H9 (cell line): ENCODE results near the gene MAP7. TPM values are rescaled to one million over a fixed set of nuclear protein-coding genes. Genes with fewer than 3 reads are reported as not detected.
"Not testable (repeated sequence)": the region's sequence is repeated elsewhere in the genome, so short reads cannot be mapped to it uniquely, and the experiment has no call there.

Experiments
- DNase-seq: peaks from one replicate; pipeline ENCODE4 v3.0.0-alpha.2; 2017
- H2AFZ ChIP-seq: one replicate; pipeline ENCODE4 v1.6.1; 2013; ENCODE audit warnings: mild to moderate bottlenecking, low read length, control low read depth, moderate library complexity
- H2AK5ac ChIP-seq: 2 replicates; pipeline ENCODE4 v1.6.1; 2013; ENCODE audit warnings: low read length, control low read depth, mixed read lengths; ENCODE audit not compliant: insufficient read length
- H2BK120ac ChIP-seq: one replicate; pipeline ENCODE4 v1.6.1; 2013; ENCODE audit warnings: low read depth, mild to moderate bottlenecking, low read length, control low read depth, inconsistent platforms; ENCODE audit not compliant: poor library complexity, severe bottlenecking
- H2BK12ac ChIP-seq: 2 replicates; pipeline ENCODE4 v1.6.1; 2013; ENCODE audit warnings: low read length, control low read depth, mixed read lengths, low read depth; ENCODE audit not compliant: insufficient read length
- H2BK15ac ChIP-seq: 2 replicates; pipeline ENCODE4 v1.6.1; 2013; ENCODE audit warnings: low read depth, low read length, control low read depth
- H2BK20ac ChIP-seq: one replicate; pipeline ENCODE4 v1.6.1; 2013; ENCODE audit warnings: low read depth, mild to moderate bottlenecking, low read length, control low read depth, inconsistent platforms; ENCODE audit not compliant: poor library complexity, severe bottlenecking
- H2BK5ac ChIP-seq: 2 replicates; pipeline ENCODE4 v1.6.1; 2013; ENCODE audit warnings: low read length, control low read depth, mixed read lengths; ENCODE audit not compliant: insufficient read length
- H3K14ac ChIP-seq: 2 replicates; pipeline ENCODE4 v1.6.1; 2013; ENCODE audit warnings: low read length, control low read depth; ENCODE audit not compliant: insufficient read depth
- H3K18ac ChIP-seq: 2 replicates; pipeline ENCODE4 v1.6.1; 2013; ENCODE audit warnings: low read depth, mild to moderate bottlenecking, mixed read lengths, low read length, control low read depth; ENCODE audit not compliant: insufficient read length
- H3K23ac ChIP-seq: 2 replicates; pipeline ENCODE4 v1.6.1; 2013; ENCODE audit warnings: low read length, control low read depth, mixed read lengths, low read depth; ENCODE audit not compliant: insufficient read length
- H3K23me2 ChIP-seq: 2 replicates; pipeline ENCODE4 v1.6.1; 2013; ENCODE audit warnings: low read depth, mild to moderate bottlenecking, mixed read lengths, low read length, control low read depth; ENCODE audit not compliant: insufficient read length, poor library complexity, severe bottlenecking
- H3K27ac ChIP-seq: 2 replicates; pipeline ENCODE4 v1.5.1; 2013; ENCODE audit warnings: low read length, control low read depth, mixed read lengths, low read depth; ENCODE audit not compliant: insufficient read length
- H3K27me3 ChIP-seq: 2 replicates; pipeline ENCODE4 v1.6.1; 2013; ENCODE audit warnings: low read length, control low read depth, inconsistent platforms; ENCODE audit not compliant: insufficient read depth
- H3K4ac ChIP-seq: 2 replicates; pipeline ENCODE4 v1.6.1; 2013; ENCODE audit warnings: low read depth, mild to moderate bottlenecking, control low read depth, inconsistent platforms, low read length, moderate library complexity
- H3K4me1 ChIP-seq: 2 replicates; pipeline ENCODE4 v1.6.1; 2013; ENCODE audit warnings: low read length, control low read depth, inconsistent platforms; ENCODE audit not compliant: insufficient read depth
- H3K4me2 ChIP-seq: 2 replicates; pipeline ENCODE4 v1.6.1; 2013; ENCODE audit warnings: low read length, control low read depth, mixed read lengths; ENCODE audit not compliant: insufficient read length, insufficient read depth
- H3K56ac ChIP-seq: 2 replicates; pipeline ENCODE4 v1.6.1; 2013; ENCODE audit warnings: low read depth, mild to moderate bottlenecking, mixed read lengths, low read length, control low read depth; ENCODE audit not compliant: insufficient read length
- H3K79me1 ChIP-seq: 2 replicates; pipeline ENCODE4 v1.6.1; 2013; ENCODE audit warnings: low read depth, mild to moderate bottlenecking, moderate library complexity, low read length, control low read depth, inconsistent platforms; ENCODE audit not compliant: insufficient read depth, poor library complexity, severe bottlenecking
- H3K79me2 ChIP-seq: 2 replicates; pipeline ENCODE4 v1.6.1; 2013; ENCODE audit warnings: low read length, control low read depth, inconsistent platforms; ENCODE audit not compliant: insufficient read depth
- H3K9ac ChIP-seq: 2 replicates; pipeline ENCODE4 v1.6.1; 2013; ENCODE audit warnings: low read length, control low read depth, mixed read lengths; ENCODE audit not compliant: insufficient read length; ENCODE audit errors: extremely low read depth
- H3K9me3 ChIP-seq: one replicate; pipeline ENCODE4 v1.6.1; 2013; ENCODE audit warnings: low read depth, low read length, inconsistent platforms; ENCODE audit not compliant: control insufficient read depth
- H3T11ph ChIP-seq: one replicate; pipeline ENCODE4 v1.6.1; 2013; ENCODE audit warnings: mild to moderate bottlenecking, low read length, control low read depth, inconsistent platforms
- H4K20me1 ChIP-seq: one replicate; pipeline ENCODE4 v1.6.1; 2013; ENCODE audit not compliant: control insufficient read depth, insufficient read length, insufficient read depth
- H4K5ac ChIP-seq: 2 replicates; pipeline ENCODE4 v1.6.1; 2013; ENCODE audit warnings: low read depth, mild to moderate bottlenecking, mixed read lengths, low read length, control low read depth; ENCODE audit not compliant: insufficient read length
- H4K8ac ChIP-seq: replicated peaks from 2 replicates; pipeline ENCODE4 v1.6.1; 2013; ENCODE audit warnings: low read length, control low read depth, mixed read lengths, low read depth; ENCODE audit not compliant: insufficient read length
- H4K91ac ChIP-seq: 2 replicates; pipeline ENCODE4 v1.6.1; 2013; ENCODE audit warnings: low read depth, mild to moderate bottlenecking, moderate library complexity, mixed read lengths, low read length, control low read depth; ENCODE audit not compliant: insufficient read length
- H3K27ac Mint-ChIP-seq, 3 experiments: 2 replicates in 2 of 3; 3 replicates in 1 of 3; pipeline ENCODE4 v1.8.0; 2020 to 2021; ENCODE audit warnings: mixed read lengths in 3 of 3, mild to moderate bottlenecking in 1 of 3, moderate library complexity in 1 of 3
- H3K27me3 Mint-ChIP-seq: 2 replicates; pipeline ENCODE4 v1.8.0; 2021; ENCODE audit warnings: low read depth, mild to moderate bottlenecking, moderate library complexity, mixed read lengths
- H3K36me3 Mint-ChIP-seq, 3 experiments: 2 replicates in 2 of 3; 3 replicates in 1 of 3; pipeline ENCODE4 v1.8.0; 2020 to 2021; ENCODE audit warnings: low read depth in 3 of 3, mixed read lengths in 3 of 3; ENCODE audit not compliant: insufficient read depth in 1 of 3
- H3K4me1 Mint-ChIP-seq, 2 experiments: 2 replicates each; pipeline ENCODE4 v1.8.0; 2020; ENCODE audit warnings: mixed read lengths in 2 of 2
- H3K4me3 Mint-ChIP-seq, 2 experiments: 2 replicates in 1 of 2; 3 replicates in 1 of 2; pipeline ENCODE4 v1.8.0; 2020 to 2021; ENCODE audit warnings: mild to moderate bottlenecking in 2 of 2, mixed read lengths in 2 of 2, moderate library complexity in 1 of 2
- H3K9me3 Mint-ChIP-seq, 2 experiments: 2 replicates in 1 of 2; 3 replicates in 1 of 2; pipeline ENCODE4 v1.8.0; 2020; ENCODE audit warnings: mild to moderate bottlenecking in 2 of 2, mixed read lengths in 2 of 2, moderate library complexity in 1 of 2
- CTCF ChIP-seq: fragments of 200-600 bp; sonication (generic); conservative IDR thresholded peaks from 3 replicates; pipeline ENCODE4 v1.8.0; 2021; ENCODE audit warnings: antibody characterized with exemption, mild to moderate bottlenecking
- WGBS: extraction: QIAGEN DNeasy Blood & Tissue Kit; methylation state at CpG from one replicate; pipeline ENCODE4 v1.1.7; 2013; ENCODE audit warnings: missing lambda C conversion rate, low lambda C conversion rate, mixed read lengths; ENCODE audit not compliant: insufficient read length; ENCODE audit errors: extremely low coverage; 5-methylcytosine and 5-hydroxymethylcytosine counted together
- total RNA-seq: library from RNA; stranded (reverse); gene quantifications from 2 replicates; pipeline ENCODE4 v1.2.1, GENCODE V29; 2021

MAP7 gene
- total RNA-seq, 1 experiment from 2014 or later = 51.1 TPM

GRCh38 chr6:136309171-136309570 lies 241.1 kb downstream of the MAP7 start:
- Histone ChIP-seq H2BK5ac (no peak overlapping the region), H2AK5ac (no peak overlapping the region), H3K79me1 (no peaks in the 10 kb centered on the region), H2BK120ac (no peak overlapping the region), H3K4me1 (no peaks in the 10 kb centered on the region), H2BK12ac (no peak overlapping the region), H2BK20ac (no peak overlapping the region), H3K9me3 (no peaks in the 10 kb centered on the region), H4K91ac (no peak overlapping the region), H4K20me1 (no peaks in the 10 kb centered on the region), H2AFZ (no peak overlapping the region), H3K18ac (no peak overlapping the region), H3K4ac (no peak overlapping the region), H3K23ac (no peak overlapping the region), H3K27ac (no peak overlapping the region), H3K27me3 (no peaks in the 10 kb centered on the region), H3K4me2 (no peak overlapping the region), H3K79me2 (no peaks in the 10 kb centered on the region), H3K56ac (no peak overlapping the region), H3K9ac (no peak overlapping the region), H4K8ac (no peak overlapping the region), H3T11ph (no peak overlapping the region), H2BK15ac (no peak overlapping the region), H4K5ac (no peak overlapping the region), H3K23me2 (no peaks in the 10 kb centered on the region), H3K14ac (no peak overlapping the region)
- Mint-ChIP-seq H3K36me3 (no peaks in the 10 kb centered on the region), H3K4me3 (no peak overlapping the region; a peak in 1 of 5 replicates), H3K4me1 (peaks cover 0 to 4% of the 10 kb centered on the region in 2 experiments; a peak in 3 of 4 replicates), H3K27ac (no peak overlapping the region), H3K9me3 (no peaks in the 10 kb centered on the region; a peak in 1 of 5 replicates), H3K27me3 (no peaks in the 10 kb centered on the region; the same call in 1 of the 2 replicates)
- no CpG with 5 or more reads among the region's 3 CpGs for WGBS
- DNase-seq = no peak
- no peak for TF ChIP-seq CTCF

- not testable (repeated sequence) for H2BK15ac ChIP-seq, H3K36me3 Mint-ChIP-seq, H3K18ac ChIP-seq, H2AFZ ChIP-seq, H3K79me2 ChIP-seq, H2BK120ac ChIP-seq, H4K5ac ChIP-seq, H3K4ac ChIP-seq, H3K56ac ChIP-seq, H3K4me1 ChIP-seq, H3K27ac ChIP-seq, DNase-seq, H3K9me3 Mint-ChIP-seq, H3K27ac Mint-ChIP-seq, H2BK5ac ChIP-seq, H2AK5ac ChIP-seq, H3K27me3 ChIP-seq, H3K79me1 ChIP-seq, H3T11ph ChIP-seq, H3K9me3 ChIP-seq, H3K4me2 ChIP-seq, H3K14ac ChIP-seq, H3K4me1 Mint-ChIP-seq, H3K23me2 ChIP-seq, H4K20me1 ChIP-seq, H3K23ac ChIP-seq, H4K91ac ChIP-seq, H2BK12ac ChIP-seq, H4K8ac ChIP-seq, H3K9ac ChIP-seq, H2BK20ac ChIP-seq, H3K4me3 Mint-ChIP-seq, H3K27me3 Mint-ChIP-seq
- no CpG with 5 or more reads among the region's 1 CpG for WGBS
Measured at GRCh38 chr6:136308469-136308868, 241.8 kb downstream of the MAP7 start.
